NT2/D1 (cell line): ENCODE results near the gene MGAT4D.

Source experiments
- SUZ12 ChIP-seq: IDR thresholded peaks from 2 replicates; pipeline ENCODE4 v1.6.1; 2011; ENCODE audit not compliant: insufficient read length, insufficient read depth; ENCODE audit errors: extremely low read depth
- YY1 ChIP-seq: IDR thresholded peaks from 2 replicates; pipeline ENCODE4 v1.6.1; 2011; ENCODE audit not compliant: insufficient read length, insufficient read depth
- ZNF274 ChIP-seq: IDR thresholded peaks from 2 replicates; pipeline ENCODE4 v1.6.1; 2011; ENCODE audit warnings: mild to moderate bottlenecking, low read depth, low read length

- TF ChIP-seq ZNF274, result no peak
- TF ChIP-seq SUZ12, result no peak
- no peak for TF ChIP-seq YY1
Observed at GRCh38 chr4:140472156-140472555, 25.9 kb downstream of the MGAT4D start.
